ENCODE data around the gene SCLY. TPM values are rescaled to one million over a fixed set of nuclear protein-coding genes. Genes with fewer than 3 reads are reported as not detected.

Gene SCLY, protein sequence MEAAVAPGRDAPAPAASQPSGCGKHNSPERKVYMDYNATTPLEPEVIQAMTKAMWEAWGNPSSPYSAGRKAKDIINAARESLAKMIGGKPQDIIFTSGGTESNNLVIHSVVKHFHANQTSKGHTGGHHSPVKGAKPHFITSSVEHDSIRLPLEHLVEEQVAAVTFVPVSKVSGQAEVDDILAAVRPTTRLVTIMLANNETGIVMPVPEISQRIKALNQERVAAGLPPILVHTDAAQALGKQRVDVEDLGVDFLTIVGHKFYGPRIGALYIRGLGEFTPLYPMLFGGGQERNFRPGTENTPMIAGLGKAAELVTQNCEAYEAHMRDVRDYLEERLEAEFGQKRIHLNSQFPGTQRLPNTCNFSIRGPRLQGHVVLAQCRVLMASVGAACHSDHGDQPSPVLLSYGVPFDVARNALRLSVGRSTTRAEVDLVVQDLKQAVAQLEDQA
- 16.7 TPM for polyA plus RNA-seq (2012; ENCODE audit: low read depth, missing spikeins)

DNA sequence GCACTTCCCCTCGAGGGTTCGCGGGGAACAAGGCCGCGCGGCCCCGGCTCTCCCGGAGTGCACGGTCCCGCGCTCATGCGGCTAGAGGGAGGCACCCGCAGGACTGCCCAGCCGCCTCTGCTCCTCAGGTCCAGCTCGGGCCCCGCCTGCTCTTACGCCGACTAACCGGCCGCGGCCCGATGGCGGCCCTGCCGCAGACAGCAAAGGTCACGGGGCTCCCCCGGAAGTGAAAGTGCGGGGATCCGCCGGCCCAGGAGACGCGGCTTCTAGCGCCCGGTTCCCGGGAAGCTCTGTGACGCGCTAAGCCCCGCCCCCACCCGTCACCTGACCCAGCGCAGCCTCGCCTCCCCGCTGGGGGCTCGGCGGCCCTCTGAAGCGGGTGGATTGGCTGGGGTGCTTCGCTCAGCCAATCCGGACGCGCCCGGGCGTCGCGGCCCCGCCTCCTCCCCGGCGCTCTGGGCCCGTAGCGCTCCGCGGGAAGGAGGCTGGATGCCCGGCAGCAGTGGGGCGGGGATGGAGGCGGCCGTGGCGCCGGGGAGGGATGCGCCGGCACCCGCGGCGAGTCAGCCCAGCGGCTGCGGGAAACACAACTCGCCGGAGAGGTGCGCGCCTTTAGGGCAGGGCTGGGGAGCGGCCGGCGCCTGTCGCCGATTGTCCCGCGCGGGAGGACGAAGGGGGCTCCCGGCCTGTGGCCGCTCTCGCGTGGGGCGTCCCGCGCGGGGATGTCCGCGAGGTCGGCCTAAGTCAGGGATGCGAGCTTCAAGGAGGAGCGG lies at the start of gene SCLY:
TSS of gene SCLY (plus strand) at position 460 of the 773 bp plus-strand sequence. CDS start at position 514, 54 bp downstream.
- FAIRE-seq (peak; percentile 97), DNase-seq (ENCODE audit: insufficient read length, low spot score) (peak; percentile 99)
- TF ChIP-seq TAF1 (IDR thresholded peaks at IDR 0.05; ENCODE audit: low read depth, low read length) (peak; percentile 55; the same call in 1 of the 2 replicates), POU2F2 (IDR thresholded peaks at IDR 0.05; ENCODE audit: low read depth, low read length) (no peak)

GRCh38 chr2:238013806-238014205 lies 47.0 kb upstream of the SCLY start:
- FAIRE-seq (no peak), DNase-seq (ENCODE audit: insufficient read length, low spot score) (no peak)
- TF ChIP-seq POU2F2 (IDR thresholded peaks at IDR 0.05; ENCODE audit: low read depth, low read length) (no peak), SPI1 (IDR thresholded peaks at IDR 0.05; ENCODE audit: low read depth, low read length) (no peak), TAF1 (IDR thresholded peaks at IDR 0.05; ENCODE audit: low read depth, low read length) (no peak), POLR2AphosphoS5 (IDR thresholded peaks at IDR 0.05; ENCODE audit: low read depth, low read length) (no peak), PAX5 (IDR thresholded peaks at IDR 0.05; ENCODE audit: insufficient read depth, low read length, severe bottlenecking) (no peak), POLR2A (IDR thresholded peaks at IDR 0.05; ENCODE audit: low read depth, low read length) (no peak)

- no peak for FAIRE-seq
- TF ChIP-seq TAF1 (IDR thresholded peaks at IDR 0.05; ENCODE audit: low read depth, low read length) = no peak
- TF ChIP-seq SPI1 (IDR thresholded peaks at IDR 0.05; ENCODE audit: low read depth, low read length) = no peak
- no peak for TF ChIP-seq POU2F2 (IDR thresholded peaks at IDR 0.05; ENCODE audit: low read depth, low read length)
- TF ChIP-seq PAX5 (IDR thresholded peaks at IDR 0.05; ENCODE audit: insufficient read depth, low read length, severe bottlenecking) = no peak
- no peak for TF ChIP-seq POLR2AphosphoS5 (IDR thresholded peaks at IDR 0.05; ENCODE audit: low read depth, low read length)
- no peak for TF ChIP-seq POLR2A (IDR thresholded peaks at IDR 0.05; ENCODE audit: low read depth, low read length)
- no peak for DNase-seq (ENCODE audit: insufficient read length, low spot score)
Observed at GRCh38 chr2:238015705-238016104, 45.1 kb upstream of the SCLY start.

GRCh38 chr2:238016526-238016925 lies 44.3 kb upstream of the SCLY start:
- FAIRE-seq = no peak
- no peak for DNase-seq (ENCODE audit: insufficient read length, low spot score)
- TF ChIP-seq POU2F2 (IDR thresholded peaks at IDR 0.05; ENCODE audit: low read depth, low read length) = no peak
- no peak for TF ChIP-seq TAF1 (IDR thresholded peaks at IDR 0.05; ENCODE audit: low read depth, low read length)
- no peak for TF ChIP-seq POLR2A (IDR thresholded peaks at IDR 0.05; ENCODE audit: low read depth, low read length)
- no peak for TF ChIP-seq PAX5 (IDR thresholded peaks at IDR 0.05; ENCODE audit: insufficient read depth, low read length, severe bottlenecking)
- no peak for TF ChIP-seq SPI1 (IDR thresholded peaks at IDR 0.05; ENCODE audit: low read depth, low read length)
- TF ChIP-seq POLR2AphosphoS5 (IDR thresholded peaks at IDR 0.05; ENCODE audit: low read depth, low read length) = no peak

- DNase-seq (ENCODE audit: insufficient read length, low spot score) (no peak), FAIRE-seq (no peak)
- TF ChIP-seq SPI1 (IDR thresholded peaks at IDR 0.05; ENCODE audit: low read depth, low read length) = no peak
- TF ChIP-seq TAF1 (IDR thresholded peaks at IDR 0.05; ENCODE audit: low read depth, low read length) = no peak
- TF ChIP-seq PAX5 (IDR thresholded peaks at IDR 0.05; ENCODE audit: insufficient read depth, low read length, severe bottlenecking) = no peak
- TF ChIP-seq POU2F2 (IDR thresholded peaks at IDR 0.05; ENCODE audit: low read depth, low read length) = no peak
- no peak for TF ChIP-seq POLR2AphosphoS5 (IDR thresholded peaks at IDR 0.05; ENCODE audit: low read depth, low read length)
- no peak for TF ChIP-seq POLR2A (IDR thresholded peaks at IDR 0.05; ENCODE audit: low read depth, low read length)
Observed at GRCh38 chr2:238019962-238020361, 40.8 kb upstream of the SCLY start.

- TF ChIP-seq POLR2A (IDR thresholded peaks at IDR 0.05; ENCODE audit: low read depth, low read length) (no peak), POU2F2 (IDR thresholded peaks at IDR 0.05; ENCODE audit: low read depth, low read length) (no peak), POLR2AphosphoS5 (IDR thresholded peaks at IDR 0.05; ENCODE audit: low read depth, low read length) (no peak), SPI1 (IDR thresholded peaks at IDR 0.05; ENCODE audit: low read depth, low read length) (no peak), PAX5 (IDR thresholded peaks at IDR 0.05; ENCODE audit: insufficient read depth, low read length, severe bottlenecking) (no peak)
- FAIRE-seq (no peak), DNase-seq (ENCODE audit: insufficient read length, low spot score) (no peak)
Observed at GRCh38 chr2:238020816-238021215, 40.0 kb upstream of the SCLY start.

DNA sequence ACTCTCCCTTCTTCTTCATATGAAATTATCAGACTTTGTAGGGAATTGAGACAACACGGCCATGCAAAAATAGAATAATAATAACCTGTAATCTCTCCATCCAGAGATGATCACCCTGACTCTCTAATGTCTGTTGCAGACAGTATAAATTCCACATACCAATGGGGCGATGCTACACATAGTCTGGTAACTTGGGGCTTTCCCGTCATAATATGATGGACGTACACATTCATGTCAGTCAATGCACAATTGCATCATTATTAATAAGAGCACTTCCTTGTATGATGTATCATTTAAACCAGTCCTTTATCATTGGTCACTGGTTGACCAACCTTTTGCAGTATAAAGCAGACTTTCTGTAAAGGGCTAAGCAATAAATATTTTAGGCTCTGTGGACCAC lies 39.5 kb upstream of the SCLY start:
- FAIRE-seq = no peak
- DNase-seq (ENCODE audit: insufficient read length, low spot score) = no peak
- TF ChIP-seq PAX5 (IDR thresholded peaks at IDR 0.05; ENCODE audit: insufficient read depth, low read length, severe bottlenecking) (no peak), POLR2A (IDR thresholded peaks at IDR 0.05; ENCODE audit: low read depth, low read length) (no peak), SPI1 (IDR thresholded peaks at IDR 0.05; ENCODE audit: low read depth, low read length) (no peak), POLR2AphosphoS5 (IDR thresholded peaks at IDR 0.05; ENCODE audit: low read depth, low read length) (no peak), TAF1 (IDR thresholded peaks at IDR 0.05; ENCODE audit: low read depth, low read length) (no peak), POU2F2 (IDR thresholded peaks at IDR 0.05; ENCODE audit: low read depth, low read length) (no peak)

DNA sequence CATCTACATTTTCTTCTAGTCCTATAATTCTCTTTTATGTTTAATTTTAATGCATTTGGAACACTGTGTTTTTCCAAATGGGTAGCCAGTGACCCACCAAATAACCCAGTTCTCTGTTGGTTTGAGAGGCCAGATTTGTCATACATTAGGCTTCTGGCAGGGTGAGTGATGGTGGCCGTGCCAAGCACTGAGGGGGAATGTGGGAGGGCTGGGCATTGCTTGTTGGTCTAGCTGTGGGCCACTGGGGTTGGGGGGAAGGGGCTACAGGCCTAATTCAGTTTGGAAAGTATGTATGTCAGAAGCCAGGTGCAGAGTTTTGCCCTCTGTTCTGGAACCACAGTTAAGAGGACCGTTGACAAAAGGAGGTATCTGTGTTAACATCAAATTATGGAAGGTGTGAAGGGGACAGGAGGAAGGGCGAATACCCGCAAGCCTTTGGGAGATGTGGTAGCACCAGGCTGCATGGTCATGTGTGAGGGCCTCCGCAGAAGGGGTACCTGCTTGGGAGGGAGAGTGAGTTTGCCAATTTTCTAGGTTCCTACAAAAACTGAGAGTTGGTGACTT lies 38.1 kb upstream of the SCLY start:
- FAIRE-seq (no peak), DNase-seq (ENCODE audit: insufficient read length, low spot score) (no peak)
- no peak for TF ChIP-seq PAX5 (IDR thresholded peaks at IDR 0.05; ENCODE audit: insufficient read depth, low read length, severe bottlenecking)
- TF ChIP-seq TAF1 (IDR thresholded peaks at IDR 0.05; ENCODE audit: low read depth, low read length) = no peak
- no peak for TF ChIP-seq POLR2AphosphoS5 (IDR thresholded peaks at IDR 0.05; ENCODE audit: low read depth, low read length)
- no peak for TF ChIP-seq SPI1 (IDR thresholded peaks at IDR 0.05; ENCODE audit: low read depth, low read length)
- TF ChIP-seq POLR2A (IDR thresholded peaks at IDR 0.05; ENCODE audit: low read depth, low read length) = no peak
- no peak for TF ChIP-seq POU2F2 (IDR thresholded peaks at IDR 0.05; ENCODE audit: low read depth, low read length)

DNA sequence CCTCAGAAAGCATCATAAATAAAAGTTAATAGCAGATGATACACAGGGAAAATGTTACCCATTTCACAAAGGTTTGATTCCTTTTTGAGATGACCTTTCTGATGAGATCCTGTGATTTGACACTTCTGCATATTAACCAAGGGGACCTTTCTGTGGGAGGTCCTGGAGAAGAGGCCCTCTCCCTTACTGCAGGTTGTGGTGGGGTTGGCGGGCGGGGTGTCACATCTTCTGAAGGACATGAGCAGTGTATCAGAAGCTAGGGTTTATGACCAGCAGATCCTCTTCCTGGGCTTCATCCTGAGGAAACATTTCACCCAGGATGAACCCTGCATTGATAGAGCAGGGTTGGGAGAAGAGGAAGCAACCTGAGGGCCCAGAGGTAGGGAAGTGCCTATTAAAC lies 37.2 kb upstream of the SCLY start:
- no peak for DNase-seq (ENCODE audit: insufficient read length, low spot score)

More for the DNA sequence above, 37.2 kb upstream of the SCLY start:
- no peak for TF ChIP-seq PAX5 (IDR thresholded peaks at IDR 0.05; ENCODE audit: insufficient read depth, low read length, severe bottlenecking)
- TF ChIP-seq POLR2A (IDR thresholded peaks at IDR 0.05; ENCODE audit: low read depth, low read length) = no peak
- TF ChIP-seq TAF1 (IDR thresholded peaks at IDR 0.05; ENCODE audit: low read depth, low read length) = no peak
- TF ChIP-seq POU2F2 (IDR thresholded peaks at IDR 0.05; ENCODE audit: low read depth, low read length) = no peak
- no peak for TF ChIP-seq SPI1 (IDR thresholded peaks at IDR 0.05; ENCODE audit: low read depth, low read length)
- TF ChIP-seq POLR2AphosphoS5 (IDR thresholded peaks at IDR 0.05; ENCODE audit: low read depth, low read length) = no peak
- no peak for FAIRE-seq
